BLaER1 (cell line): Measurements from ENCODE around the gene SCRN3.

Source experiments
- H3K27ac ChIP-seq: shearing (Covaris generic); formaldehyde crosslinking; 2 replicates; pipeline ENCODE4 v1.8.1; 2022
- H3K27me3 ChIP-seq: shearing (Covaris generic); formaldehyde crosslinking; 2 replicates; pipeline ENCODE4 v1.8.1; 2022
- H3K36me3 ChIP-seq: shearing (Covaris generic); formaldehyde crosslinking; 2 replicates; pipeline ENCODE4 v1.8.1; 2022
- H3K4me1 ChIP-seq: shearing (Covaris generic); formaldehyde crosslinking; 2 replicates; pipeline ENCODE4 v1.8.1; 2022
- H3K4me2 ChIP-seq: shearing (Covaris generic); formaldehyde crosslinking; 2 replicates; pipeline ENCODE4 v1.8.1; 2022
- H3K4me3 ChIP-seq: shearing (Covaris generic); formaldehyde crosslinking; 2 replicates; pipeline ENCODE4 v1.8.1; 2022
- H3K9ac ChIP-seq: shearing (Covaris generic); formaldehyde crosslinking; 2 replicates; pipeline ENCODE4 v1.8.1; 2022
- H3K9me3 ChIP-seq: shearing (Covaris generic); formaldehyde crosslinking; 2 replicates; pipeline ENCODE4 v1.8.1; 2022
- H4K20me1 ChIP-seq: shearing (Covaris generic); formaldehyde crosslinking; 2 replicates; pipeline ENCODE4 v1.8.1; 2022
- Cebpa-rat ChIP-seq: shearing (Covaris generic); IDR thresholded peaks from 2 replicates; pipeline ENCODE4 v1.8.1; 2022

SCRN3 gene

GRCh38 chr2:174461221-174461620, 65.7 kb downstream of the SCRN3 start:
- Histone ChIP-seq H3K4me1 (no peaks in the 10 kb centered on the region), H3K4me2 (no peak overlapping the region), H3K27me3 (no peaks in the 10 kb centered on the region), H3K4me3 (no peak overlapping the region), H3K9ac (no peak overlapping the region), H4K20me1 (no peaks in the 10 kb centered on the region), H3K27ac (no peak overlapping the region), H3K9me3 (no peaks in the 10 kb centered on the region), H3K36me3 (no peaks in the 10 kb centered on the region)
- no peak for TF ChIP-seq Cebpa-rat

DNA sequence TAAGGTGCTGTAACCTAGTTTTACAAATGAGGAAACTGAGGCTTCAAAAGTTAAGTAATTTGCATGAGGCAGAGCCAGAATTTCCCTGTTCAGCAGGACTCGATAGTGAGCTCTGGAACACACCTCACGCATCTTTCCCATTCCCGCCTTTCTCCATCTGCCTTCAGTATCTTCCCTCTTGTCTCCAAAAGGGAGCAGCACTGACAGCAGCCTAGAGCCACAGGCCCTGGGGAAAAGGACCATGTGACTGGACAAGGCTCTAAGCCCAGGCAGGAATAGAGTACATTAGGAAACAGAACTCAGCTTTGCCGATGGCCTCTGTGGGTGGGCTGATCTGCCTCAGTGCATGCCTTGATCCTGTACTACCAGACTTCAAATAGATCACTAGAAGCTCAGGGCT, 69.8 kb downstream of the SCRN3 start:
- Histone ChIP-seq H3K4me1 (no peaks in the 10 kb centered on the region), H3K27me3 (no peaks in the 10 kb centered on the region), H3K4me2 (no peak overlapping the region), H3K27ac (no peak overlapping the region), H3K9ac (no peak overlapping the region), H3K4me3 (no peak overlapping the region), H3K9me3 (no peaks in the 10 kb centered on the region), H4K20me1 (no peaks in the 10 kb centered on the region), H3K36me3 (no peaks in the 10 kb centered on the region)
- no peak for TF ChIP-seq Cebpa-rat

- Histone ChIP-seq H3K27me3 (no peaks in the 10 kb centered on the region), H3K9ac (no peak overlapping the region), H3K27ac (no peak overlapping the region), H3K9me3 (no peaks in the 10 kb centered on the region), H4K20me1 (no peaks in the 10 kb centered on the region), H3K4me1 (peaks cover 10% of the 10 kb centered on the region), H3K4me3 (no peak overlapping the region), H3K4me2 (peak overlapping the region; percentile 33), H3K36me3 (no peaks in the 10 kb centered on the region)
- TF ChIP-seq Cebpa-rat = no peak
Measured at GRCh38 chr2:174473796-174474195, 78.3 kb downstream of the SCRN3 start.

GRCh38 chr2:174477759-174478158, 82.2 kb downstream of the SCRN3 start:
- H3K4me3 ChIP-seq = no peak overlapping the region

More at GRCh38 chr2:174477759-174478158, 82.2 kb downstream of the SCRN3 start:
- no peak overlapping the region for H3K27ac ChIP-seq
- H3K27me3 ChIP-seq = no peaks in the 10 kb centered on the region
- H3K9ac ChIP-seq = no peak overlapping the region
- peaks cover 6% of the 10 kb centered on the region; the same call in 1 of the 2 replicates for H3K36me3 ChIP-seq
- TF ChIP-seq Cebpa-rat = no peak
- no peak overlapping the region for H3K4me2 ChIP-seq
- no peaks in the 10 kb centered on the region for H3K9me3 ChIP-seq
- peaks cover 10% of the 10 kb centered on the region for H3K4me1 ChIP-seq
- H4K20me1 ChIP-seq = no peaks in the 10 kb centered on the region
